ENCODE data around the gene LHX3. TPM values are rescaled to one million over a fixed set of nuclear protein-coding genes. Genes with fewer than 3 reads are reported as not detected.

Gene LHX3
- polyA plus RNA-seq, 1 of the 3 experiments (the other 2 are of a cell fraction), result not detected

DNA sequence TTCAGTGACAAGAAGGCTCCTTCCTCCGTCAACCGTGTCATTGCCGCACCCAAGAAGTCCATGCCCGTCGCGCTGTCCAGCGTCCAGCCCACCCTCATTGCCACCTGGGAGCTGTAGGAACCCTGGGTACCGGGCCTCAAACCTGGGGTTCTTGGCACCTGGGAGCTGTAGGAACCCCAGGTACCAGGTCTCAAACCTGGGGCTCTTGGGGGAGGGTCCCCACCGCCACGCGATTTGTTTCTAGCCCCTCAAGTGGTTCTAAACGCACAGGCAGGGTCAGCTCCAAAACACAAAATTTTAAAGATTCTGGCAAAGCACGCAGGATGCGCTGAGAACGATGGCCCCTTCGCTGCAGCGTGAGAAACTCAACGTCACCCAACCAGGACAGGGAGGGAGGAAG is 17.7 kb downstream of the LHX3 start:
- no peaks in the 10 kb centered on the region for H3F3A ChIP-seq (replicated peaks; ENCODE audit: insufficient read depth)
- no peaks in the 10 kb centered on the region for H4K20me1 ChIP-seq (ENCODE audit: insufficient read depth)
- H3K9me3 ChIP-seq, result no peaks in the 10 kb centered on the region
- peaks cover 97% of the 10 kb centered on the region for H3K27me3 ChIP-seq (ENCODE audit: insufficient read depth)
- no peak overlapping the region for H2AFZ ChIP-seq (ENCODE audit: low read depth)
- no peaks in the 10 kb centered on the region for H3K79me2 ChIP-seq (ENCODE audit: insufficient read depth)
- no peaks in the 10 kb centered on the region for H3K4me1 ChIP-seq (ENCODE audit: control insufficient read depth in 1 of 2, insufficient read depth in 2 of 2, low read depth in 1 of 2, low read length in 1 of 2)
- no peak overlapping the region for H3K27ac ChIP-seq (ENCODE audit: low read depth in 2 of 2, low read length in 1 of 2)
- H3K9me2 ChIP-seq, result no peaks in the 10 kb centered on the region
- TF ChIP-seq, protein P1, sequence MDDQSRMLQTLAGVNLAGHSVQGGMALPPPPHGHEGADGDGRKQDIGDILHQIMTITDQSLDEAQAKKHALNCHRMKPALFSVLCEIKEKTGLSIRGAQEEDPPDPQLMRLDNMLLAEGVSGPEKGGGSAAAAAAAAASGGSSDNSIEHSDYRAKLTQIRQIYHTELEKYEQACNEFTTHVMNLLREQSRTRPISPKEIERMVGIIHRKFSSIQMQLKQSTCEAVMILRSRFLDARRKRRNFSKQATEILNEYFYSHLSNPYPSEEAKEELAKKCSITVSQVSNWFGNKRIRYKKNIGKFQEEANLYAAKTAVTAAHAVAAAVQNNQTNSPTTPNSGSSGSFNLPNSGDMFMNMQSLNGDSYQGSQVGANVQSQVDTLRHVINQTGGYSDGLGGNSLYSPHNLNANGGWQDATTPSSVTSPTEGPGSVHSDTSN (IDR thresholded peaks at IDR 0.05), result no peak
- TF ChIP-seq RCOR1 (IDR thresholded peaks at IDR 0.05; ENCODE audit: low read length) (no peak), FOXJ3 (CRISPR knock-in tag; IDR thresholded peaks at IDR 0.05) (no peak)
- H3K9ac ChIP-seq, result no peak overlapping the region
- no peak overlapping the region for H3K4me2 ChIP-seq
- no peak for DNase-seq
- POLR2A ChIA-PET, result no interaction called here
- 67% methylated on average over 18 of the region's 18 CpGs for WGBS (ENCODE audit: low lambda C conversion rate)
- CTCF ChIA-PET, result interaction anchor here (0.8 to 6.9 kb wide), 8 partner anchors 9 to 297 kb away, joined by 3 to 69 read pairs (median 4); no protein-coding TSS in a partner anchor
- no peaks in the 10 kb centered on the region for H3K36me3 ChIP-seq (replicated peaks in 1 of 2; ENCODE audit: control insufficient read depth in 1 of 2, insufficient read depth in 2 of 2, low read length in 1 of 2)
- H3K4me3 ChIP-seq (ENCODE audit: low read depth in 2 of 2, low read length in 1 of 2), result no peak overlapping the region

DNA sequence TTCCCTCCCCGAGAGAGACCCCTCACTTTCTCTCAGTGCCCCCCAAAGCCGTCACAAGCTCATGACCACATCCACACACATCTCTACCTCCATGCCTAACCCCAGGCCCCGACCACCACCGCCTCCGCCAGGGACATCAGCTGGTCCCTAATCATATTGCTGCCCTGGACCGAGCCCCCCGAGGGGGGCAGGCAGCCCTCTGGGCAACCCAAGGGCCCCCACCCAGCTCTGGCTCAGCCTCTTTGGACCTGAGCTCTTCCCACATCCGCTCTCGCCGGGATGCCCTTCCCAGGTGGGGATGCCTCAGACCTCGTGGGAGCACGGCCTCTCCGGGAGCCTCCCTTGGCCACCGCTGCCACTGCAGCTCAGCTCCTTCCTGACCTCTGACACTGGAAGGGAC is 18.5 kb downstream of the LHX3 start:
- Histone ChIP-seq H3K9me3 (no peaks in the 10 kb centered on the region), H3K27me3 (ENCODE audit: insufficient read depth) (peaks cover 94% of the 10 kb centered on the region), H3K4me1 (ENCODE audit: control insufficient read depth in 1 of 2, insufficient read depth in 2 of 2, low read depth in 1 of 2, low read length in 1 of 2) (no peaks in the 10 kb centered on the region), H3K9ac (no peak overlapping the region), H3K36me3 (replicated peaks in 1 of 2; ENCODE audit: control insufficient read depth in 1 of 2, insufficient read depth in 2 of 2, low read length in 1 of 2) (no peaks in the 10 kb centered on the region), H3K27ac (ENCODE audit: low read depth in 2 of 2, low read length in 1 of 2) (no peak overlapping the region), H3K4me2 (no peak overlapping the region), H3F3A (replicated peaks; ENCODE audit: insufficient read depth) (no peaks in the 10 kb centered on the region), H3K79me2 (ENCODE audit: insufficient read depth) (no peaks in the 10 kb centered on the region), H2AFZ (ENCODE audit: low read depth) (no peak overlapping the region), H3K9me2 (no peaks in the 10 kb centered on the region), H3K4me3 (ENCODE audit: low read depth in 2 of 2, low read length in 1 of 2) (no peak overlapping the region), H4K20me1 (ENCODE audit: insufficient read depth) (no peaks in the 10 kb centered on the region)
- TF ChIP-seq, protein P2, sequence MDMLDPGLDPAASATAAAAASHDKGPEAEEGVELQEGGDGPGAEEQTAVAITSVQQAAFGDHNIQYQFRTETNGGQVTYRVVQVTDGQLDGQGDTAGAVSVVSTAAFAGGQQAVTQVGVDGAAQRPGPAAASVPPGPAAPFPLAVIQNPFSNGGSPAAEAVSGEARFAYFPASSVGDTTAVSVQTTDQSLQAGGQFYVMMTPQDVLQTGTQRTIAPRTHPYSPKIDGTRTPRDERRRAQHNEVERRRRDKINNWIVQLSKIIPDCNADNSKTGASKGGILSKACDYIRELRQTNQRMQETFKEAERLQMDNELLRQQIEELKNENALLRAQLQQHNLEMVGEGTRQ (IDR thresholded peaks at IDR 0.05; ENCODE audit: borderline replicate concordance, low read depth, low read length), result no peak
- TF ChIP-seq RCOR1 (IDR thresholded peaks at IDR 0.05; ENCODE audit: low read length), result no peak
- CTCF ChIA-PET, result interaction anchor here (0.6 to 6.9 kb wide), 11 partner anchors 8 to 298 kb away, joined by 3 to 69 read pairs (median 5); no protein-coding TSS in a partner anchor
- no peak for DNase-seq
- POLR2A ChIA-PET, result no interaction called here
- WGBS (ENCODE audit: low lambda C conversion rate), result 28% methylated on average over 13 of the region's 14 CpGs

DNA sequence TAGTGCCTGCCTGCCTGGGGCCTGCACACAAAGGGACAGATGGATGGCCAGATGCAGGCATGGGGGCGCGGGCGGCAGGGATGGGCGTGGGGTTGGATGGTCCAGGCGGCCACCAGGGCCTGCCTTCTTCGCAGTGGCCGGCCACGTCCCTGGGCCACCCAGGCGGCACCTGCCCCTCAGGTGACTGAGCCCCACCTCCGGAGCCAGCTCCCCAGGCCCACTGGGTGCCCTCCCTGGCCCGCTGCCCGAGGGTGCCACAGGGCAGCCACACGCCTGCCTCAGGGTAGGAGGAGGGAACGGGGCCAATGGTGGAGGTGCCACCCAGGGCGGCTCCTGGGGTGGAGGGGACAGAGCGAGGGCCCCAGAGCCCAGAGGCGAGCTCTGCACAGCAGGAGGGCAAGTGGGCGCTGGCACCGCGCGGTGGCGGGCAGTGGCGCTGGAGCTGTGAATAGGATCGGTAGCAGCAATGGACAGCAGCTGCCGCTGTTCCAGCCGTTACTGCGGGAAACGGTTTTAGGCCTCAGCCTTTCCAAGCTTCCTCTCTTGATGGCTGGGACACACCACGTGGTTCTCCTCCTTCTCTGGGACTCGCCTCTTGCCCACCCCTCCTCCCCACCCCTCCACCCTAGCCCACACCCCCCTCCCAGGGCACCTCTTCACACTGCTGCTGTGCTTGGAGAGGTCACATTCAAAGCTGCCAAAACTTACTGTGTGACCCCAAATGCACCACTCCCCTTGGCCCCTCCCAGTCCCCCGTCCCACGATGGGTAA is 19.1 kb downstream of the LHX3 start:
- Histone ChIP-seq H3K36me3 (replicated peaks in 1 of 2; ENCODE audit: control insufficient read depth in 1 of 2, insufficient read depth in 2 of 2, low read length in 1 of 2) (no peaks in the 10 kb centered on the region), H3K9me3 (no peaks in the 10 kb centered on the region), H2AFZ (ENCODE audit: low read depth) (no peak overlapping the region), H4K20me1 (ENCODE audit: insufficient read depth) (no peaks in the 10 kb centered on the region), H3K79me2 (ENCODE audit: insufficient read depth) (no peaks in the 10 kb centered on the region), H3K9ac (no peak overlapping the region), H3K9me2 (no peaks in the 10 kb centered on the region), H3K4me3 (ENCODE audit: low read depth in 2 of 2, low read length in 1 of 2) (no peak overlapping the region), H3K27me3 (ENCODE audit: insufficient read depth) (peaks cover 94% of the 10 kb centered on the region), H3K4me2 (no peak overlapping the region), H3K27ac (ENCODE audit: low read depth in 2 of 2, low read length in 1 of 2) (no peak overlapping the region), H3K4me1 (ENCODE audit: control insufficient read depth in 1 of 2, insufficient read depth in 2 of 2, low read depth in 1 of 2, low read length in 1 of 2) (no peaks in the 10 kb centered on the region), H3F3A (replicated peaks; ENCODE audit: insufficient read depth) (no peaks in the 10 kb centered on the region)
- TF ChIP-seq, protein P3, sequence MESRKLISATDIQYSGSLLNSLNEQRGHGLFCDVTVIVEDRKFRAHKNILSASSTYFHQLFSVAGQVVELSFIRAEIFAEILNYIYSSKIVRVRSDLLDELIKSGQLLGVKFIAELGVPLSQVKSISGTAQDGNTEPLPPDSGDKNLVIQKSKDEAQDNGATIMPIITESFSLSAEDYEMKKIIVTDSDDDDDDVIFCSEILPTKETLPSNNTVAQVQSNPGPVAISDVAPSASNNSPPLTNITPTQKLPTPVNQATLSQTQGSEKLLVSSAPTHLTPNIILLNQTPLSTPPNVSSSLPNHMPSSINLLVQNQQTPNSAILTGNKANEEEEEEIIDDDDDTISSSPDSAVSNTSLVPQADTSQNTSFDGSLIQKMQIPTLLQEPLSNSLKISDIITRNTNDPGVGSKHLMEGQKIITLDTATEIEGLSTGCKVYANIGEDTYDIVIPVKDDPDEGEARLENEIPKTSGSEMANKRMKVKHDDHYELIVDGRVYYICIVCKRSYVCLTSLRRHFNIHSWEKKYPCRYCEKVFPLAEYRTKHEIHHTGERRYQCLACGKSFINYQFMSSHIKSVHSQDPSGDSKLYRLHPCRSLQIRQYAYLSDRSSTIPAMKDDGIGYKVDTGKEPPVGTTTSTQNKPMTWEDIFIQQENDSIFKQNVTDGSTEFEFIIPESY (IDR thresholded peaks at IDR 0.05; ENCODE audit: borderline replicate concordance, low read depth), result no peak
- no peak for TF ChIP-seq RXRA (IDR thresholded peaks at IDR 0.05; ENCODE audit: borderline replicate concordance, low read depth)
- TF ChIP-seq TCF12 (IDR thresholded peaks at IDR 0.05), result no peak
- TF ChIP-seq YY1 (IDR thresholded peaks at IDR 0.05; ENCODE audit: low read depth), result no peak
- no peak for TF ChIP-seq FOSL2 (IDR thresholded peaks at IDR 0.05; ENCODE audit: borderline replicate concordance, low read depth)
- 5% methylated on average over 10 of the region's 32 CpGs for WGBS (ENCODE audit: low lambda C conversion rate)
- POLR2A ChIA-PET, result no interaction called here
- no peak for DNase-seq
- CTCF ChIA-PET, result interaction anchor here (0.6 to 6.9 kb wide), 13 partner anchors 7 to 98 kb away, joined by 3 to 69 read pairs (median 5); no protein-coding TSS in a partner anchor
